ENCODE measurements around the gene CKAP2L.

GRCh38 chr2:112811276-112811831, 46.9 kb upstream of the CKAP2L start:
- TF ChIP-seq, protein P1, sequence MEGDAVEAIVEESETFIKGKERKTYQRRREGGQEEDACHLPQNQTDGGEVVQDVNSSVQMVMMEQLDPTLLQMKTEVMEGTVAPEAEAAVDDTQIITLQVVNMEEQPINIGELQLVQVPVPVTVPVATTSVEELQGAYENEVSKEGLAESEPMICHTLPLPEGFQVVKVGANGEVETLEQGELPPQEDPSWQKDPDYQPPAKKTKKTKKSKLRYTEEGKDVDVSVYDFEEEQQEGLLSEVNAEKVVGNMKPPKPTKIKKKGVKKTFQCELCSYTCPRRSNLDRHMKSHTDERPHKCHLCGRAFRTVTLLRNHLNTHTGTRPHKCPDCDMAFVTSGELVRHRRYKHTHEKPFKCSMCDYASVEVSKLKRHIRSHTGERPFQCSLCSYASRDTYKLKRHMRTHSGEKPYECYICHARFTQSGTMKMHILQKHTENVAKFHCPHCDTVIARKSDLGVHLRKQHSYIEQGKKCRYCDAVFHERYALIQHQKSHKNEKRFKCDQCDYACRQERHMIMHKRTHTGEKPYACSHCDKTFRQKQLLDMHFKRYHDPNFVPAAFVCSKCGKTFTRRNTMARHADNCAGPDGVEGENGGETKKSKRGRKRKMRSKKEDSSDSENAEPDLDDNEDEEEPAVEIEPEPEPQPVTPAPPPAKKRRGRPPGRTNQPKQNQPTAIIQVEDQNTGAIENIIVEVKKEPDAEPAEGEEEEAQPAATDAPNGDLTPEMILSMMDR (IDR thresholded peaks at IDR 0.05; ENCODE audit: low read depth, low read length, poor library complexity, severe bottlenecking): no peak
- TF ChIP-seq EZH2phosphoT487 (IDR thresholded peaks at IDR 0.05; ENCODE audit: borderline replicate concordance, low read length): no peak

Data from DOHH2 (cell line).